Cardiac muscle cell (in vitro differentiated cells and primary cell): Measurements from ENCODE around the gene ST8SIA4. TPM values are rescaled to one million over a fixed set of nuclear protein-coding genes. Genes with fewer than 3 reads are reported as not detected.

Experiments used
- DNase-seq, 2 donors: peaks; one replicate each; pipeline versions ENCODE4 v3.0.0 to v3.0.0-alpha.2; 2010 to 2017; ENCODE audit warnings: low read depth in 1 of 2, low spot score in 1 of 2
- H3K27ac ChIP-seq: fragments of 200-600 bp; sonication (generic); 2 replicates; pipeline ENCODE4 v1.5.1; 2016
- H3K27me3 ChIP-seq: fragments of 200-600 bp; sonication (generic); 2 replicates; pipeline ENCODE4 v1.6.0; 2016; ENCODE audit warnings: control low read depth
- H3K36me3 ChIP-seq: fragments of 200-600 bp; sonication (generic); 2 replicates; pipeline ENCODE4 v1.5.1; 2016; ENCODE audit warnings: control low read depth
- H3K4me1 ChIP-seq: fragments of 200-600 bp; sonication (generic); 2 replicates; pipeline ENCODE4 v1.8.1; 2017; ENCODE audit warnings: low read depth, mild to moderate bottlenecking, mixed run types
- H3K4me3 ChIP-seq: fragments of 200-600 bp; sonication (generic); 2 replicates; pipeline ENCODE4 v1.5.1; 2016; ENCODE audit warnings: mild to moderate bottlenecking
- H3K9me3 ChIP-seq: fragments of 200-600 bp; sonication (generic); 2 replicates; pipeline ENCODE4 v1.5.1; 2017; ENCODE audit warnings: low read depth, mild to moderate bottlenecking, control low read depth
- CTCF ChIP-seq: IDR thresholded peaks from 2 replicates; pipeline ENCODE4 v1.5.1; 2012; ENCODE audit warnings: low read depth, mild to moderate bottlenecking, low read length
- polyA plus RNA-seq: library from polyadenylated mRNA; unstranded; fragments of >200 nt; fragmentation: Nextera tagmentation; extraction: Ambion mirVana; gene quantifications from 2 replicates; pipeline ENCODE4 v1.2.1, GENCODE V29; 2016
- total RNA-seq: library from RNA; depleted of rRNA; stranded (reverse); fragments of >200 nt; gene quantifications from 2 replicates; pipeline ENCODE4 v1.2.3, GENCODE V29; 2016

Gene ST8SIA4
- total and polyA plus RNA-seq, 2 experiments from 2014 or later = 0.02 to 0.06 TPM

GRCh38 chr5:100846772-100847171, 56.3 kb downstream of the ST8SIA4 start:
- Histone ChIP-seq H3K27ac (no peak overlapping the region), H3K9me3 (no peaks in the 10 kb centered on the region), H3K27me3 (no peaks in the 10 kb centered on the region), H3K36me3 (no peaks in the 10 kb centered on the region), H3K4me3 (no peak overlapping the region), H3K4me1 (no peaks in the 10 kb centered on the region)
- peak in 1 of 2 donors; percentile 65 for DNase-seq
- TF ChIP-seq CTCF = no peak

- Histone ChIP-seq H3K4me1 (no peaks in the 10 kb centered on the region), H3K9me3 (no peaks in the 10 kb centered on the region), H3K27me3 (no peaks in the 10 kb centered on the region), H3K36me3 (no peaks in the 10 kb centered on the region), H3K27ac (no peak overlapping the region), H3K4me3 (no peak overlapping the region)
- no peak for DNase-seq
- no peak for TF ChIP-seq CTCF
These were observed 61.0 kb downstream of the ST8SIA4 start for GRCh38 chr5:100842080-100842479.

- H3K9me3 ChIP-seq = no peaks in the 10 kb centered on the region
- H3K4me3 ChIP-seq = no peak overlapping the region
- no peak for TF ChIP-seq CTCF
- H3K27ac ChIP-seq = no peak overlapping the region
- H3K4me1 ChIP-seq = no peaks in the 10 kb centered on the region
- no peaks in the 10 kb centered on the region for H3K27me3 ChIP-seq
- no peaks in the 10 kb centered on the region for H3K36me3 ChIP-seq
- no peak for DNase-seq
These were observed 61.6 kb downstream of the ST8SIA4 start for GRCh38 chr5:100841358-100842076.

- Histone ChIP-seq H3K27ac (no peak overlapping the region), H3K4me3 (no peak overlapping the region), H3K9me3 (no peaks in the 10 kb centered on the region), H3K4me1 (no peaks in the 10 kb centered on the region), H3K27me3 (no peaks in the 10 kb centered on the region), H3K36me3 (no peaks in the 10 kb centered on the region)
- no peak for DNase-seq
- no peak for TF ChIP-seq CTCF
These were observed 62.3 kb downstream of the ST8SIA4 start for GRCh38 chr5:100840789-100841188.

- H3K4me3 ChIP-seq = no peak overlapping the region
- no peaks in the 10 kb centered on the region for H3K36me3 ChIP-seq
- no peaks in the 10 kb centered on the region for H3K9me3 ChIP-seq
- TF ChIP-seq CTCF = no peak
- no peaks in the 10 kb centered on the region for H3K27me3 ChIP-seq
- DNase-seq = peak in 1 of 2 donors; percentile 70
- no peak overlapping the region for H3K27ac ChIP-seq
- H3K4me1 ChIP-seq = no peaks in the 10 kb centered on the region
These were observed 62.7 kb downstream of the ST8SIA4 start for GRCh38 chr5:100840370-100840769.
